Measurements from ENCODE around the gene ARPC5L. TPM values are rescaled to one million over a fixed set of nuclear protein-coding genes. Genes with fewer than 3 reads are reported as not detected.

Gene ARPC5L
- 56.8 and 124 TPM in 2 replicates for total RNA-seq (2014; rRNA removed; shearing (Covaris generic); ENCODE audit: low replicate concordance)

- Histone ChIP-seq H3K9me2 (replicated peaks; ENCODE audit: insufficient read depth, low read length) (no peaks in the 10 kb centered on the region), H3K27ac (ENCODE audit: low read length) (peak within 1 kb of the TSS; percentile 84), H2AFZ (ENCODE audit: low read length) (peak within 1 kb of the TSS; percentile 81), H3K36me3 (ENCODE audit: insufficient read depth, low read length) (peaks cover 35% of the 10 kb centered on the region), H3K4me2 (ENCODE audit: low read depth, low read length, poor library complexity, severe bottlenecking) (peak within 1 kb of the TSS; percentile 89), H3K9me3 (ENCODE audit: low read length) (no peaks in the 10 kb centered on the region), H3K27me3 (ENCODE audit: low read length) (no peaks in the 10 kb centered on the region), H4K20me1 (ENCODE audit: insufficient read depth, low read depth, low read length) (peaks cover 46% of the 10 kb centered on the region), H3K9ac (ENCODE audit: low read length) (peak within 1 kb of the TSS; percentile 87), H3K79me2 (ENCODE audit: low read length) (peaks cover 28% of the 10 kb centered on the region), H3K4me3 (ENCODE audit: low read length) (peak within 1 kb of the TSS; percentile 82), H3K4me1 (ENCODE audit: low read length) (peaks cover 38% of the 10 kb centered on the region)
- DNase-seq: peak; percentile 98
Measured at GRCh38 chr9:124861342-124862229, at the start of gene ARPC5L, which contains the start of gene RPL35. Gene ARPC5L (plus strand): TSS chr9:124862130. CDS start chr9:124869291, 7,161 bp downstream. Gene RPL35 (minus strand): TSS chr9:124861957. CDS start chr9:124861912, 45 bp downstream.

GRCh38 chr9:124812441-124812876, 49.5 kb upstream of the ARPC5L start:
- H3K36me3 ChIP-seq (ENCODE audit: insufficient read depth, low read length): no peaks in the 10 kb centered on the region
- H3K9me3 ChIP-seq (ENCODE audit: low read length): no peaks in the 10 kb centered on the region
- H3K9me2 ChIP-seq (replicated peaks; ENCODE audit: insufficient read depth, low read length): no peaks in the 10 kb centered on the region
- H3K27ac ChIP-seq (ENCODE audit: low read length): no peak overlapping the region
- DNase-seq: no peak
- no peak overlapping the region for H3K4me2 ChIP-seq (ENCODE audit: low read depth, low read length, poor library complexity, severe bottlenecking)
- H3K27me3 ChIP-seq (ENCODE audit: low read length): no peaks in the 10 kb centered on the region
- H3K4me3 ChIP-seq (ENCODE audit: low read length): no peak overlapping the region
- no peaks in the 10 kb centered on the region for H3K79me2 ChIP-seq (ENCODE audit: low read length)
- H4K20me1 ChIP-seq (ENCODE audit: insufficient read depth, low read depth, low read length): no peaks in the 10 kb centered on the region
- H2AFZ ChIP-seq (ENCODE audit: low read length): no peak overlapping the region
- H3K9ac ChIP-seq (ENCODE audit: low read length): no peak overlapping the region
- H3K4me1 ChIP-seq (ENCODE audit: low read length): no peaks in the 10 kb centered on the region

GRCh38 chr9:124813041-124813440, 48.9 kb upstream of the ARPC5L start:
- H3K9me2 ChIP-seq (replicated peaks; ENCODE audit: insufficient read depth, low read length): no peaks in the 10 kb centered on the region
- no peaks in the 10 kb centered on the region for H3K9me3 ChIP-seq (ENCODE audit: low read length)
- no peaks in the 10 kb centered on the region for H3K27me3 ChIP-seq (ENCODE audit: low read length)
- H3K79me2 ChIP-seq (ENCODE audit: low read length): no peaks in the 10 kb centered on the region
- H3K4me3 ChIP-seq (ENCODE audit: low read length): no peak overlapping the region
- H3K27ac ChIP-seq (ENCODE audit: low read length): no peak overlapping the region
- H3K4me1 ChIP-seq (ENCODE audit: low read length): no peaks in the 10 kb centered on the region
- no peak overlapping the region for H2AFZ ChIP-seq (ENCODE audit: low read length)
- no peak overlapping the region for H3K9ac ChIP-seq (ENCODE audit: low read length)
- no peak for DNase-seq
- no peak overlapping the region for H3K4me2 ChIP-seq (ENCODE audit: low read depth, low read length, poor library complexity, severe bottlenecking)
- H4K20me1 ChIP-seq (ENCODE audit: insufficient read depth, low read depth, low read length): no peaks in the 10 kb centered on the region
- H3K36me3 ChIP-seq (ENCODE audit: insufficient read depth, low read length): no peaks in the 10 kb centered on the region

GRCh38 chr9:124813501-124814163, 48.3 kb upstream of the ARPC5L start:
- no peaks in the 10 kb centered on the region for H4K20me1 ChIP-seq (ENCODE audit: insufficient read depth, low read depth, low read length)
- no peak overlapping the region for H3K27ac ChIP-seq (ENCODE audit: low read length)
- H3K4me2 ChIP-seq (ENCODE audit: low read depth, low read length, poor library complexity, severe bottlenecking): no peak overlapping the region
- H3K79me2 ChIP-seq (ENCODE audit: low read length): no peaks in the 10 kb centered on the region
- no peak for DNase-seq
- H3K27me3 ChIP-seq (ENCODE audit: low read length): no peaks in the 10 kb centered on the region
- no peak overlapping the region for H3K4me3 ChIP-seq (ENCODE audit: low read length)
- H3K9ac ChIP-seq (ENCODE audit: low read length): no peak overlapping the region
- no peaks in the 10 kb centered on the region for H3K36me3 ChIP-seq (ENCODE audit: insufficient read depth, low read length)
- no peak overlapping the region for H2AFZ ChIP-seq (ENCODE audit: low read length)
- no peaks in the 10 kb centered on the region for H3K4me1 ChIP-seq (ENCODE audit: low read length)
- H3K9me3 ChIP-seq (ENCODE audit: low read length): no peaks in the 10 kb centered on the region
- H3K9me2 ChIP-seq (replicated peaks; ENCODE audit: insufficient read depth, low read length): no peaks in the 10 kb centered on the region

GRCh38 chr9:124814164-124814535, 47.8 kb upstream of the ARPC5L start:
- Histone ChIP-seq H3K36me3 (ENCODE audit: insufficient read depth, low read length) (no peaks in the 10 kb centered on the region), H3K9me3 (ENCODE audit: low read length) (no peaks in the 10 kb centered on the region), H3K4me1 (ENCODE audit: low read length) (no peaks in the 10 kb centered on the region), H2AFZ (ENCODE audit: low read length) (no peak overlapping the region), H3K27ac (ENCODE audit: low read length) (no peak overlapping the region), H3K9me2 (replicated peaks; ENCODE audit: insufficient read depth, low read length) (no peaks in the 10 kb centered on the region), H3K4me3 (ENCODE audit: low read length) (no peak overlapping the region), H3K4me2 (ENCODE audit: low read depth, low read length, poor library complexity, severe bottlenecking) (no peak overlapping the region), H3K27me3 (ENCODE audit: low read length) (no peaks in the 10 kb centered on the region), H4K20me1 (ENCODE audit: insufficient read depth, low read depth, low read length) (no peaks in the 10 kb centered on the region), H3K79me2 (ENCODE audit: low read length) (no peaks in the 10 kb centered on the region), H3K9ac (ENCODE audit: low read length) (no peak overlapping the region)
- no peak for DNase-seq

GRCh38 chr9:124815601-124816000, 46.3 kb upstream of the ARPC5L start:
- H3K9me2 ChIP-seq (replicated peaks; ENCODE audit: insufficient read depth, low read length): no peaks in the 10 kb centered on the region

GRCh38 chr9:124818431-124819281, 43.3 kb upstream of the ARPC5L start:
- Histone ChIP-seq H3K4me3 (ENCODE audit: low read length) (no peak overlapping the region), H3K27me3 (ENCODE audit: low read length) (no peaks in the 10 kb centered on the region), H3K79me2 (ENCODE audit: low read length) (no peaks in the 10 kb centered on the region), H2AFZ (ENCODE audit: low read length) (no peak overlapping the region), H4K20me1 (ENCODE audit: insufficient read depth, low read depth, low read length) (no peaks in the 10 kb centered on the region), H3K4me2 (ENCODE audit: low read depth, low read length, poor library complexity, severe bottlenecking) (no peak overlapping the region), H3K4me1 (ENCODE audit: low read length) (no peaks in the 10 kb centered on the region), H3K9me3 (ENCODE audit: low read length) (no peaks in the 10 kb centered on the region), H3K9me2 (replicated peaks; ENCODE audit: insufficient read depth, low read length) (no peaks in the 10 kb centered on the region), H3K27ac (ENCODE audit: low read length) (no peak overlapping the region), H3K9ac (ENCODE audit: low read length) (no peak overlapping the region), H3K36me3 (ENCODE audit: insufficient read depth, low read length) (no peaks in the 10 kb centered on the region)
- no peak for DNase-seq

More at GRCh38 chr9:124815601-124816000, 46.3 kb upstream of the ARPC5L start:
- Histone ChIP-seq H4K20me1 (ENCODE audit: insufficient read depth, low read depth, low read length) (no peaks in the 10 kb centered on the region), H3K36me3 (ENCODE audit: insufficient read depth, low read length) (no peaks in the 10 kb centered on the region), H3K4me2 (ENCODE audit: low read depth, low read length, poor library complexity, severe bottlenecking) (no peak overlapping the region), H3K4me3 (ENCODE audit: low read length) (no peak overlapping the region), H3K27me3 (ENCODE audit: low read length) (no peaks in the 10 kb centered on the region), H3K9me3 (ENCODE audit: low read length) (no peaks in the 10 kb centered on the region), H2AFZ (ENCODE audit: low read length) (no peak overlapping the region), H3K27ac (ENCODE audit: low read length) (no peak overlapping the region), H3K4me1 (ENCODE audit: low read length) (no peaks in the 10 kb centered on the region), H3K9ac (ENCODE audit: low read length) (no peak overlapping the region), H3K79me2 (ENCODE audit: low read length) (no peaks in the 10 kb centered on the region)
- no peak for DNase-seq
